ENCODE measurements around the gene RBFOX2. TPM values are rescaled to one million over a fixed set of nuclear protein-coding genes. Genes with fewer than 3 reads are reported as not detected.
A peak's percentile ranks its signal among the peaks of the same experiment; 100 is the strongest.

The RBFOX2 gene
- total RNA-seq, 4 donors from 2014 or later, result 50.2 to 75.6 (median 71.4) TPM

- H3K36me3 ChIP-seq, result no peaks in the 10 kb centered on the region
- peaks cover 0 to 3% (median 0%) of the 10 kb centered on the region in 4 donors for H3K4me1 ChIP-seq
- no peaks in the 10 kb centered on the region for H3K9me3 ChIP-seq
- no peak overlapping the region for H3K27ac ChIP-seq
- H3K4me3 ChIP-seq, result no peak overlapping the region
- no peak for DNase-seq (ENCODE audit: low spot score in 2 of 2)
- no peaks in the 10 kb centered on the region for H3K27me3 ChIP-seq
- 85 to 86% methylated on average over 1 of the region's 1 CpG for WGBS, 2 donors
- TF ChIP-seq POLR2A (IDR thresholded peaks at IDR 0.05), result no peak
- TF ChIP-seq CTCF (IDR thresholded peaks at IDR 0.05), result no peak
- no peak for TF ChIP-seq EP300 (IDR thresholded peaks at IDR 0.05)
Observed at GRCh38 chr22:35940166-35940565, 88.5 kb downstream of the RBFOX2 start.

GRCh38 chr22:35938226-35938625 lies 90.4 kb downstream of the RBFOX2 start:
- H3K4me1 ChIP-seq, result no peaks in the 10 kb centered on the region
- 73 to 83% methylated on average over 1 of the region's 1 CpG for WGBS, 2 donors
- H3K36me3 ChIP-seq, result no peaks in the 10 kb centered on the region
- H3K27me3 ChIP-seq, result no peaks in the 10 kb centered on the region
- TF ChIP-seq EP300 (IDR thresholded peaks at IDR 0.05) (no peak), CTCF (IDR thresholded peaks at IDR 0.05) (no peak), POLR2A (IDR thresholded peaks at IDR 0.05) (no peak)
- DNase-seq (ENCODE audit: low spot score in 2 of 2), result no peak
- no peak overlapping the region for H3K27ac ChIP-seq
- H3K9me3 ChIP-seq, result no peaks in the 10 kb centered on the region
- no peak overlapping the region for H3K4me3 ChIP-seq

- DNase-seq (ENCODE audit: low spot score in 2 of 2), result peak in 1 of 2 donors; percentile 47
- H3K9me3 ChIP-seq, result no peaks in the 10 kb centered on the region
- no peak for TF ChIP-seq POLR2A (IDR thresholded peaks at IDR 0.05)
- TF ChIP-seq EP300 (IDR thresholded peaks at IDR 0.05), result peak in 1 of 2 donors; percentile 57
- peak; percentile 40 to 80 (median 58) for TF ChIP-seq CTCF (IDR thresholded peaks at IDR 0.05)
- H3K4me1 ChIP-seq, result peaks cover 0 to 19% (median 4%) of the 10 kb centered on the region in 4 donors
- H3K36me3 ChIP-seq, result no peaks in the 10 kb centered on the region
- no peak overlapping the region for H3K27ac ChIP-seq
- H3K27me3 ChIP-seq, result no peaks in the 10 kb centered on the region
- H3K4me3 ChIP-seq, result no peak overlapping the region
Observed at GRCh38 chr22:35930933-35931332, 97.7 kb downstream of the RBFOX2 start.

- Histone ChIP-seq H3K9me3 (no peaks in the 10 kb centered on the region), H3K27me3 (no peaks in the 10 kb centered on the region), H3K27ac (no peak overlapping the region), H3K4me1 (peaks cover 0 to 19% (median 4%) of the 10 kb centered on the region in 4 donors), H3K4me3 (no peak overlapping the region), H3K36me3 (no peaks in the 10 kb centered on the region)
- no peak for DNase-seq (ENCODE audit: low spot score in 2 of 2)
- TF ChIP-seq EP300 (IDR thresholded peaks at IDR 0.05) (no peak), CTCF (IDR thresholded peaks at IDR 0.05) (no peak), POLR2A (IDR thresholded peaks at IDR 0.05) (no peak)
- WGBS, 2 donors, result 64 to 66% methylated on average over 3 of the region's 3 CpGs
Observed at GRCh38 chr22:35928285-35928798, 100.3 kb downstream of the RBFOX2 start.

- WGBS, 2 donors, result 79 to 92% methylated on average over 2 of the region's 2 CpGs
- Histone ChIP-seq H3K27me3 (no peaks in the 10 kb centered on the region), H3K27ac (no peak overlapping the region), H3K4me3 (no peak overlapping the region), H3K36me3 (no peaks in the 10 kb centered on the region), H3K4me1 (peaks cover 0 to 50% (median 8%) of the 10 kb centered on the region in 4 donors), H3K9me3 (no peaks in the 10 kb centered on the region)
- no peak for TF ChIP-seq CTCF (IDR thresholded peaks at IDR 0.05)
- TF ChIP-seq EP300 (IDR thresholded peaks at IDR 0.05), result no peak
- DNase-seq (ENCODE audit: low spot score in 2 of 2), result no peak
Observed at GRCh38 chr22:35923026-35923425, 105.6 kb downstream of the RBFOX2 start.

Data from tibial nerve (tissue), 4 donors.